Activated CD8-positive, alpha-beta T cell treated with anti-CD3 and anti-CD28 coated beads for 36 hours (primary cell): ENCODE data around the gene EIF4B. TPM values are rescaled to one million over a fixed set of nuclear protein-coding genes. Genes with fewer than 3 reads are reported as not detected.

Source experiments
- ATAC-seq: fragments of 200-7000 bp; cut with Tn5 transposase; one replicate; pipeline ENCODE4 v1.10.0; 2021; ENCODE audit warnings: mild to moderate bottlenecking, moderate library complexity
- CTCF ChIA-PET: fragments of 350-600 bp; sonication (Branson Sonifier 250); formaldehyde crosslinking; loops from one replicate; lab custom pipeline; 2021; ENCODE audit warnings: antibody characterized with exemption; lab: Charles Lee
- POLR2A ChIA-PET: fragments of 350-600 bp; sonication (Branson Sonifier 250); formaldehyde crosslinking; loops from one replicate; lab custom pipeline; 2021; ENCODE audit warnings: antibody characterized with exemption; lab: Charles Lee
- DNase-seq: peaks from one replicate; pipeline ENCODE4 v3.0.0-alpha.2; 2020
- H3K27ac Mint-ChIP-seq: one replicate; pipeline ENCODE4 v1.8.0; 2021; ENCODE audit warnings: mild to moderate bottlenecking, mixed read lengths
- H3K27me3 Mint-ChIP-seq: one replicate; pipeline ENCODE4 v1.8.0; 2021; ENCODE audit warnings: mixed read lengths
- H3K36me3 Mint-ChIP-seq: one replicate; pipeline ENCODE4 v1.8.0; 2021; ENCODE audit warnings: low read depth, mixed read lengths
- H3K4me1 Mint-ChIP-seq: one replicate; pipeline ENCODE4 v1.8.0; 2021; ENCODE audit warnings: low read depth, mixed read lengths
- H3K4me3 Mint-ChIP-seq: one replicate; pipeline ENCODE4 v1.8.0; 2021; ENCODE audit warnings: mild to moderate bottlenecking, moderate library complexity, mixed read lengths
- H3K9me3 Mint-ChIP-seq: one replicate; pipeline ENCODE4 v1.8.0; 2021; ENCODE audit warnings: mixed read lengths
- CTCF ChIP-seq: fragments of 200-600 bp; IDR thresholded peaks from one replicate; pipeline ENCODE4 v1.8.0; 2022; ENCODE audit warnings: antibody characterized with exemption, mild to moderate bottlenecking
- intact Hi-C: fragments of 100-400 bp; cut with micrococcal nuclease; formaldehyde crosslinking; loops from one replicate; pipeline ENCODE4 v1.10.0; 2022
- total RNA-seq, 2 experiments: library from RNA; stranded (reverse); gene quantifications; one replicate each; pipeline ENCODE4 v1.2.3, GENCODE V29; 2021

The EIF4B gene
- total RNA-seq, 2 experiments from 2014 or later, result 789 to 814 TPM

GRCh38 chr12:53046655-53047220, 40.5 kb downstream of the EIF4B start:
- peaks cover 4% of the 10 kb centered on the region for H3K36me3 Mint-ChIP-seq
- no peaks in the 10 kb centered on the region for H3K27me3 Mint-ChIP-seq
- CTCF ChIA-PET, result interaction anchor here (0.5 to 2.7 kb wide), 14 partner anchors 8 to 370 kb away, joined by 3 to 21 read pairs (median 4); partner anchors contain the start of genes AAAS and EIF4B
- H3K27ac Mint-ChIP-seq, result peak overlapping the region; percentile 83
- ATAC-seq (peak; percentile 42), DNase-seq (peak; percentile 61)
- H3K4me3 Mint-ChIP-seq, result peak overlapping the region; percentile 85
- H3K9me3 Mint-ChIP-seq, result no peaks in the 10 kb centered on the region
- no peak for TF ChIP-seq CTCF
- POLR2A ChIA-PET, result interaction anchor here (0.8 to 1.2 kb wide), 7 partner anchors 9 to 52 kb away, joined by 3 to 6 read pairs (median 4); no protein-coding TSS in a partner anchor
- peaks cover 27% of the 10 kb centered on the region for H3K4me1 Mint-ChIP-seq
- intact Hi-C loops, result no loop called here

DNA sequence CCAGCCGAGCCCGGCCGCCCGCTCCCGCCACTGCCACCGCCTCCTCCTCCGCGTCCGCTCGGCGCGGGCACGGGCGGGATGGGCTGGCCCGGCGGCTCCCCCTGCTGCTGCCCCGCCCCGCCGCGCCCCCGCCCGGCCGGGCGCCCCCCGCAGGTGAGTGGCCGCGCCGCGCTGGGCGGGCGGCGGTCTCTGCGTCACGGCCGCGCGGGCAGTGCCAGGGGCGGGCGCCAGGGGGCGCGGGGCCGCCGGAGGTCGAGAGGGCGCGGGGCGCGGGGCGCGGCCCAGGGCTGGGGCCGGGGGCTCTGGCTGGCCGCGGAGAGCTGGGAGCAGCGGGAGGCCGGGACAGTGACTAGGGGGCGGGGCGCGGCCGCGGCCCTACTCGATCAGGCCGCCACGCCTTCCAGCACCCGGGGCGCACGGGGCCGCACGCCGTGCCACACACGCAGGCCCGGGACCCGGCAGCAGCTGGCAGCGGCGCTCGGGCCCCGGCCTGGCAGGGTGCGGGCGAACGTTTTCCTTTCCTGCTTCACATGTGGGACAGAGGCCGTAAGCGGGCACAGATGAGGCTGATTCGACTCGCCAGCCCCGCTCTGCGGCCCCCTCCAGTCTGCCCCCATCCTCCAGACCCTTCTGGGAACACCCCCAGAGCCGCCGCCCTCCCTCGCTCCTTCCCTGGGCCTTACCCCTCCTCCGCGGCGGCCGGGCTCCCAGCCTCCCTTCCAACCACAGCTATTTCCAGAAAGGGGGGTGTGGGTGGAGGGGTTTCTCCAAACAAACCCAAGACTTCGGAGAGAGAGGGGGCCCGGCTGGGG, 41.2 kb downstream of the EIF4B start:
- ChIA-PET CTCF (interaction anchor here (0.7 to 2.7 kb wide), 20 partner anchors 9 to 241 kb away, joined by 3 to 21 read pairs (median 4); partner anchors contain the start of genes EIF4B, SOAT2 and SPRYD3), POLR2A (interaction anchor here (0.6 to 1.3 kb wide), 8 partner anchors 12 to 417 kb away, joined by 3 to 5 read pairs (median 3); partner anchors contain the start of gene IGFBP6)
- ATAC-seq (peak; percentile 80), DNase-seq (peak; percentile 64)
- peak; percentile 54 for TF ChIP-seq CTCF
- Mint-ChIP-seq H3K4me3 (peak overlapping the region; percentile 85), H3K9me3 (no peaks in the 10 kb centered on the region), H3K27ac (peak overlapping the region; percentile 27), H3K4me1 (peaks cover 27% of the 10 kb centered on the region), H3K27me3 (no peaks in the 10 kb centered on the region), H3K36me3 (peaks cover 2% of the 10 kb centered on the region)
- intact Hi-C loops, result no loop called here

DNA sequence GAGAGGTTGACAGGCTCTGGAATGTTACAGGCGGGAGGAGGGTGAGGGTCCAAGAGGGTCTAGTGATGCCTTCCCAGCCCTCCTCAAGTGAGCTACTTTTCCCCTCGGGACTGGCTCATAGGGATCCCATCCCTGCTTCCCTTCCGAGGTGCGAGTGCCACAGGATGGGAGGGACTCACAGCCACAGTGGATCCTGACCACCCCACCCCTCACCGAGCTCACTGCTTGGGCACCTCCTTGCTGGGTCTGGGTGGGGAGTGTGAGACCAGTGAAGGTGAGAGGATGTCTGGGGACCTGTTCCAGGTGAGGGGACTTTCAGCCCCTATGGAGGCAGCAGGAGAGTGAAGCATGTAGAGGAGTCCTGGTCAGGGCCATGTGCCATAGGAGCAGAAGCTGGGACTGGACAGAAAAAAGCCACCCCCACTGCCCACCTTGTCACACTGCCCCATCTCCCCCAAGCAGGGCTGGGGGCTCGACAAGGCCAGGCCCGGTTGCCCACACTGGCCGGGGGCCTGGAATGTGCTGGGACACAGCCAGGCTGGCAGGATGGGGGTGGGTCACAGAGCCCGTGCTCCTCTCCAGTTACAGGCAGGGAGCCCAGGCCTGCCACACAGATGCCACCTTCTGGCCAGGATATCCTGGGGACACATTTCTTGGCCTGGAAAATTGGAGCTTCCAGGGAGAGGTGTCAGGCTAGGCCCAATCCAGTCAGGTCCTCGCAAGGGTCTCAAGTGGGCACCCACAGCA, 42.0 kb downstream of the EIF4B start:
- CTCF ChIA-PET, result interaction anchor here (0.7 to 2.7 kb wide), 20 partner anchors 9 to 241 kb away, joined by 3 to 21 read pairs (median 4); partner anchors contain the start of genes EIF4B, SOAT2 and SPRYD3
- Mint-ChIP-seq H3K4me1 (peaks cover 27% of the 10 kb centered on the region), H3K36me3 (no peaks in the 10 kb centered on the region), H3K27ac (peak overlapping the region; percentile 27), H3K27me3 (no peaks in the 10 kb centered on the region), H3K4me3 (peak overlapping the region; percentile 51), H3K9me3 (no peaks in the 10 kb centered on the region)
- ATAC-seq, result no peak
- no peak for TF ChIP-seq CTCF
- POLR2A ChIA-PET, result interaction anchor here (0.6 to 1.3 kb wide), 13 partner anchors 10 to 416 kb away, joined by 3 to 5 read pairs (median 3); partner anchors contain the start of gene IGFBP6
- DNase-seq, result no peak
- intact Hi-C loops, result no loop called here

- DNase-seq (no peak), ATAC-seq (no peak)
- intact Hi-C loops, result no loop called here
- ChIA-PET CTCF (interaction anchor here (1.1 to 2.7 kb wide), 8 partner anchors 11 to 164 kb away, joined by 3 to 18 read pairs (median 8); partner anchors contain the start of genes SOAT2 and SPRYD3), POLR2A (interaction anchor here (0.6 to 1.0 kb wide), 6 partner anchors 10 to 301 kb away, joined by 3 to 4 read pairs (median 3); partner anchors contain the start of gene IGFBP6)
- peak overlapping the region; percentile 8 for H3K4me3 Mint-ChIP-seq
- no peaks in the 10 kb centered on the region for H3K27me3 Mint-ChIP-seq
- peaks cover 31% of the 10 kb centered on the region for H3K4me1 Mint-ChIP-seq
- H3K27ac Mint-ChIP-seq, result peak overlapping the region; percentile 8
- H3K9me3 Mint-ChIP-seq, result no peaks in the 10 kb centered on the region
- no peaks in the 10 kb centered on the region for H3K36me3 Mint-ChIP-seq
- TF ChIP-seq CTCF, result no peak
These were observed 42.6 kb downstream of the EIF4B start for GRCh38 chr12:53048780-53049401.
